Uterus (tissue), 4 donors: ENCODE measurements around the gene ZFPL1. TPM values are rescaled to one million over a fixed set of nuclear protein-coding genes. Genes with fewer than 3 reads are reported as not detected.

Source experiments
- DNase-seq, 2 donors: peaks; one replicate each; pipeline ENCODE4 v3.0.0-alpha.2; 2019 to 2020
- H3K27ac ChIP-seq, 2 donors: fragments of 200-600 bp; sonication (generic); 1 replicate in 1 of 2; 2 replicates in 1 of 2; pipeline ENCODE4 v1.5.1; 2016 to 2018
- H3K27me3 ChIP-seq, 2 donors: fragments of 200-600 bp; sonication (generic); one replicate each; pipeline ENCODE4 v1.5.1; 2018 to 2019; ENCODE audit warnings: control low read depth in 1 of 2
- H3K36me3 ChIP-seq, 2 donors: fragments of 200-600 bp; sonication (generic); one replicate each; pipeline ENCODE4 v1.5.1; 2019; ENCODE audit warnings: control low read depth in 1 of 2
- H3K4me1 ChIP-seq, 2 donors: fragments of 200-600 bp; sonication (generic); one replicate each; pipeline ENCODE4 v1.5.1; 2018 to 2019; ENCODE audit warnings: control low read depth in 1 of 2
- H3K4me3 ChIP-seq, 2 donors: fragments of 200-600 bp; sonication (generic); 1 replicate in 1 of 2; 2 replicates in 1 of 2; pipeline ENCODE4 v1.5.1; 2018 to 2019; ENCODE audit warnings: mild to moderate bottlenecking in 1 of 2
- H3K9me3 ChIP-seq, 2 donors: fragments of 200-600 bp; sonication (generic); one replicate each; pipeline ENCODE4 v1.5.1; 2019; ENCODE audit warnings: control low read depth in 1 of 2
- CTCF ChIP-seq, 4 experiments: fragments of 200-600 bp in 2 of 4; fragments of 450-650 bp in 2 of 4; sonication (generic) in 2 of 4; IDR thresholded peaks; one replicate each; pipeline ENCODE4 v1.5.1; 2016 to 2019; ENCODE audit warnings: antibody characterized with exemption in 4 of 4, mild to moderate bottlenecking in 2 of 4, moderate library complexity in 1 of 4
- POLR2A ChIP-seq, 2 donors: fragments of 450-650 bp; IDR thresholded peaks; one replicate each; pipeline ENCODE4 v1.6.1; 2016; ENCODE audit warnings: antibody characterized with exemption in 2 of 2, mild to moderate bottlenecking in 1 of 2, moderate library complexity in 1 of 2
- intact Hi-C: fragments of 100-400 bp; cut with DNase I; formaldehyde crosslinking; loops from one replicate; pipeline ENCODE4 v1.15.1; 2023; ENCODE audit warnings: low total_unique reads
- total RNA-seq, 4 donors: library from RNA; depleted of rRNA in 3 of 4; stranded (reverse); fragments of >200 nt in 3 of 4; gene quantifications; one replicate each; pipeline versions ENCODE4 v1.1.0 to v1.2.4, GENCODE V29; 2014 to 2023
- donor health status: DM: yes; HTN: yes; CAD: no.

The ZFPL1 gene
- total RNA-seq, 4 donors from 2014 or later: 9.0 to 37.5 (median 24.5) TPM

- TF ChIP-seq POLR2A (IDR thresholded peaks at IDR 0.05) (no peak), CTCF (IDR thresholded peaks at IDR 0.05) (no peak)
- H3K4me1 ChIP-seq: peaks cover 6 to 26% of the 10 kb centered on the region in 2 donors
- no peak for DNase-seq
- H3K4me3 ChIP-seq: no peak overlapping the region
- intact Hi-C loops: no loop called here
- H3K27ac ChIP-seq: no peak overlapping the region
- no peaks in the 10 kb centered on the region for H3K9me3 ChIP-seq
- no peaks in the 10 kb centered on the region for H3K27me3 ChIP-seq
- no peaks in the 10 kb centered on the region for H3K36me3 ChIP-seq
Observed at GRCh38 chr11:65114538-65115171, 30.6 kb downstream of the ZFPL1 start.

DNA sequence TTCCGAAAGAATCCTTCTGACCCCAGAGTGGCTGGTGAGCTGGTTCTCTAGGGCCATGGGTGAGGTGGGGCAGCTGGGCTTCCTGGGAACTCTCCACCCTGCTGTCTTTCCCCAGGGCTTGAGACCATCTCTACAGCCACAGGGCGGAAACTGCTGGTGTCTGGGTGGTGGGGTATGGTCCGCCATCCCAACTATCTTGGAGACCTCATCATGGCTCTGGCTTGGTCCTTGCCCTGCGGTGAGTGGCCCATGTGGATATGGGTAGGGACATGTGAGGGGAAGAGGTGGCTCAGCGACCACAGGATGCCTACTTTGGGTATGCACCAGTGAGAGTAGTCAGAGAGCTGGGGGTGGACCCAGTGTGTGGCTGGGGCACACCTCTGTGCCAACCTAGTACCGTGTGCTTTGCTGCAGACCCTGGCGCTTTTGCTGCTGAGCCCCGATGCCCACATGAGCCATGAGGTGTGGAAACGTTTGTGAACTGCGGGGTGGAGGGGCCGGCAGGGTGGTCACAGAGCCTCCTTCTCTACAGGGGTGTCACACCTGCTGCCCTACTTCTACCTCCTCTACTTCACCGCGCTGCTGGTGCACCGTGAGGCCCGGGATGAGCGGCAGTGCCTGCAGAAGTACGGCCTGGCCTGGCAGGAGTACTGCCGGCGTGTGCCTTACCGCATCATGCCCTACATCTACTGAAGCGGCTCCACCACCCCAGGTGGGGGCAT, 31.5 kb downstream of the ZFPL1 start:
- H3K36me3 ChIP-seq: no peaks in the 10 kb centered on the region
- H3K27ac ChIP-seq: no peak overlapping the region
- DNase-seq: no peak
- H3K4me1 ChIP-seq: peaks cover 6 to 26% of the 10 kb centered on the region in 2 donors
- intact Hi-C loops: no loop called here
- no peaks in the 10 kb centered on the region for H3K27me3 ChIP-seq
- H3K9me3 ChIP-seq: no peaks in the 10 kb centered on the region
- TF ChIP-seq CTCF (IDR thresholded peaks at IDR 0.05) (no peak), POLR2A (IDR thresholded peaks at IDR 0.05) (no peak)
- no peak overlapping the region for H3K4me3 ChIP-seq

GRCh38 chr11:65116370-65117205, 32.6 kb downstream of the ZFPL1 start:
- peak overlapping the region in 1 of 2 donors; percentile 80 for H3K27ac ChIP-seq
- peak in 1 of 2 donors; percentile 21 for DNase-seq
- TF ChIP-seq CTCF (IDR thresholded peaks at IDR 0.05) (no peak), POLR2A (IDR thresholded peaks at IDR 0.05) (no peak)
- H3K27me3 ChIP-seq: no peaks in the 10 kb centered on the region
- H3K4me3 ChIP-seq: peak overlapping the region; percentile 65 to 86
- no peaks in the 10 kb centered on the region for H3K9me3 ChIP-seq
- intact Hi-C loops: no loop called here
- peaks cover 10 to 35% of the 10 kb centered on the region in 2 donors for H3K4me1 ChIP-seq
- no peaks in the 10 kb centered on the region for H3K36me3 ChIP-seq

DNA sequence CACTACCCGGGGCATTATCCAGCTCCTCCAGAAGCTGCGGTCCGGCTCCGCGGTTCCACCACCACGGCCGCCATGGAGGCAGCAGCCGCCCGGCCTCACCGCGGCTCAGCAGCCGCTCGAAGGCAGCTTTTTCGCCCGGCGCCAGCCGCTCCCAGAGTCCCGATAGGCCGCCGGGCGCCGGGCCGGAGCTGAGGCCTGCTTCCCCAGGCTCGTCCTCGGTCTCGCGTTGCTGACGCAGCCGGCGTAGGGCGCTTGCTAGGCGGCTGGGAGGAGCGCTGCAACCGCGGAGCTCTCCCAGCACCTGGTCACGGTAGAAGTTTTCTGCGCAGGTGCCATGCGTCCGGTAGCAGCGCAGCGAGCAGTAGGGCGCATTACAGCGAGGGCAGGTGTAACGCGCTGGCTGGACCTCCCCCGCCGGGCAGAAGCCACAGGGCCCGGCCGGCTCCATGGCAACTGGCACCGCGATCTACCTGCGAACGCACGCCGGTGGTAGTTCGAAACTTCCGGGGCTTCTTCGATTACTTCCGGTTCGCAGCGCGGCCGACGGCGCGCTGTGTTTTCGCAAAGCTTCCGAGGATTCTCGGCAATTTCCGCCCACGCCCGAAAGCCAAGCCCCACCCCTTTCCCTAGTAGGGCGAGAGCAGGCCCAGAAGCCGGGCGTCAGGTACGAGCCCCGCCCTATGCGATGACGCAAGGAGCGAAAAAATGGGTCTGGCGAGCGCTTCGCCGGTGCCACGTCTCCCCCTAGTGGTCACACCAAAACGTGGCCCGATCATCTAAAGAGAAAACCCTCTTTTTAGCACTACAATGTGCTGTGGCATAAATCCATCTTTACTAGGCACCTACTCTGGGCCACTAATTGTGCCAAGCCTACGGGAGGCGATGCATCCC, 33.4 kb downstream of the ZFPL1 start, which contains the start of gene ZNHIT2:
TSS of gene ZNHIT2 (minus strand) at position 496 of the 891 bp plus-strand sequence. CDS start at position 448, 48 bp downstream.
- Histone ChIP-seq H3K9me3 (no peaks in the 10 kb centered on the region), H3K4me3 (peak within 1 kb of the TSS; percentile 65 to 86), H3K4me1 (peaks cover 8 to 27% of the 10 kb centered on the region in 2 donors), H3K36me3 (no peaks in the 10 kb centered on the region), H3K27ac (peak within 1 kb of the TSS; percentile 80), H3K27me3 (no peaks in the 10 kb centered on the region)
- DNase-seq: peak; percentile 100
- TF ChIP-seq POLR2A (IDR thresholded peaks at IDR 0.05): peak in 1 of 2 donors; percentile 54
- TF ChIP-seq CTCF (IDR thresholded peaks at IDR 0.05): peak; percentile 92 to 98 (median 96)
- intact Hi-C loops: no loop called here
